ENCODE data around the gene SH3BP5L.
A peak's percentile ranks its signal among the peaks of the same experiment; 100 is the strongest.
"Not testable (repeated sequence)": the region's sequence is repeated elsewhere in the genome, so short reads cannot be mapped to it uniquely, and the experiment has no call there.

SH3BP5L gene

DNA sequence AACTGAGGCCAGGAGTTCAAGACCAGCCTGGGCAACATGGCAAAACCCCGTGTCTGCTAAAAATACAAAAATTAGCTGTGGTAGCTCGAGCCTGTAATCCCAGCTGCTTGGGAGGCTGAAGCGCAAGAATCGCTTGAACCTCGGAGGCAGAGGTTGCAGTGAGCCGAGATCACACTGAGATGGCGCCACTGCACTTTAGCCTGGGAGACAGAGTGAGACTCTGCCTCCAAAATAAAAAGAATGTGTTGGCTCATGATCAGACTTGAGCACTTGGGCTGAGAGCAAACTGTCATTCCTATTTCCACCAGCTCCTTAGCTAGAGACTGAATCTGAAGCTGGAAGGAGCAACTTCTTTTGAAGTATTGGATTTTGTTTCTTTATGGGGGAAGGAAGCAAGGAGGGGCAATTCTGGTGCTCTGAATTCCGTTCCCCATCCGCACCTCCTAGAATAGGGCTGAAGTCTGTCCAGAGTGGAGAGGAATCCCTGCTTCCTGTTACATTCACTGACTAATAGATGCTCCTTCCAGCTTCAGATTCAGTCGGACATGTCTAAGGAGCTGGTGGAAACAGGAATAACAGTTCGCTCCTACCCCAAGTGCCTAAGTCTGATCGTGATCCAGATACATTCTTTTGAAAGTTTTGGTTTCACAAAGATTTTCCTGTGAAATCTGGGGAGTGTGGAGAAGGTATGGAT lies 16.1 kb upstream of the SH3BP5L start:
- Histone ChIP-seq H3K27me3 (replicated peaks; ENCODE audit: control insufficient read depth, insufficient read depth, low read length, poor library complexity, severe bottlenecking) (no peaks in the 10 kb centered on the region), H3K4me1 (ENCODE audit: control insufficient read depth, insufficient read depth, low read length, poor library complexity, severe bottlenecking) (peaks cover 14% of the 10 kb centered on the region), H3K27ac (ENCODE audit: insufficient read depth, low read length, poor library complexity, severe bottlenecking) (no peak overlapping the region), H3K9me3 (ENCODE audit: control insufficient read depth, low read length) (no peaks in the 10 kb centered on the region), H3K36me3 (ENCODE audit: control insufficient read depth, insufficient read depth, low read length) (peaks cover 30% of the 10 kb centered on the region), H3K4me3 (ENCODE audit: insufficient read depth, low read depth, low read length, poor library complexity, severe bottlenecking) (no peak overlapping the region)
- DNase-seq: no peak

DNA sequence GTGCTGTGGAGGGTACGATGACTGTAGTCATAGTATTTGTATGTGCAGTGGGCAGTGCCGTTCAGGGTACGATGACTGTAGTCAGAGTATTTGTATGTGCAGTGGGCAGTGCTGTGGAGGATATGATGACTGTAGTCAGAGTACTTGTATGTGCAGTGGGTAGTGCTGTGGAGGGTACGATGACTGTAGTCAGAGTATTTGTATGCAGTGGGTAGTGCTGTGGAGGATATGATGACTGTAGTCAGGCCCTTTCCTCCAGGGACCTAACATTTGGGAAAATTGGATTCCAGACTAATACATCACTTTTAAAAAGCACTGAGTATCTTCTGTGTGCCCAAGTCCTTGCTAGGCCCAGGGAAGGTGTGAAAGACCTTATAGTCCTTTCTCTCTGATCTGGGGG lies 15.2 kb upstream of the SH3BP5L start:
- DNase-seq: no peak
- Histone ChIP-seq H3K9me3 (ENCODE audit: control insufficient read depth, low read length) (no peaks in the 10 kb centered on the region), H3K27me3 (replicated peaks; ENCODE audit: control insufficient read depth, insufficient read depth, low read length, poor library complexity, severe bottlenecking) (no peaks in the 10 kb centered on the region), H3K4me1 (ENCODE audit: control insufficient read depth, insufficient read depth, low read length, poor library complexity, severe bottlenecking) (peaks cover 14% of the 10 kb centered on the region), H3K36me3 (ENCODE audit: control insufficient read depth, insufficient read depth, low read length) (peaks cover 21% of the 10 kb centered on the region), H3K27ac (ENCODE audit: insufficient read depth, low read length, poor library complexity, severe bottlenecking) (no peak overlapping the region), H3K4me3 (ENCODE audit: insufficient read depth, low read depth, low read length, poor library complexity, severe bottlenecking) (no peak overlapping the region)

DNA sequence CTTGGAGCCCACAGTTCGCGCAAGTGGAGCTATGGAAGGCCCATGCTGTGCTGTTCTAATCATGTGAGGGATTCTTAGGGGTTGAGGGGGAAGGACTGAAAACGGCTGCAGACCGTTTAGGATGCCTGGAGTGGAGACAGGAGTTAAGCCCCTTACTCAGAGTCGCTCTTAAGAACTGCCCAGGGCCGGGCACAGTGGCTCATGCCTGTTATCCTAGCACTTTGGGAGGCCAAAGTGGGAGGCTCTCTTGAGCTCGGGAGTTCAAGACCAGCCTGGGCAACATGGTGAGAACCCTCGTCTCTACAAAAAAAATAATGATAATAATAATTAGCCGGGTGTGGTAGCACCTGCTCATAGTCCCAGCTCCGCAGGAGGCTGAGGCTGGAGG lies 13.4 kb upstream of the SH3BP5L start:
- H3K27ac ChIP-seq (ENCODE audit: insufficient read depth, low read length, poor library complexity, severe bottlenecking): peak overlapping the region; percentile 96
- H3K27me3 ChIP-seq (replicated peaks; ENCODE audit: control insufficient read depth, insufficient read depth, low read length, poor library complexity, severe bottlenecking): no peaks in the 10 kb centered on the region
- H3K36me3 ChIP-seq (ENCODE audit: control insufficient read depth, insufficient read depth, low read length): peaks cover 5% of the 10 kb centered on the region
- H3K4me3 ChIP-seq (ENCODE audit: insufficient read depth, low read depth, low read length, poor library complexity, severe bottlenecking): peak overlapping the region; percentile 92
- H3K4me1 ChIP-seq (ENCODE audit: control insufficient read depth, insufficient read depth, low read length, poor library complexity, severe bottlenecking): peaks cover 14% of the 10 kb centered on the region
- no peak for DNase-seq
- no peaks in the 10 kb centered on the region for H3K9me3 ChIP-seq (ENCODE audit: control insufficient read depth, low read length)

DNA sequence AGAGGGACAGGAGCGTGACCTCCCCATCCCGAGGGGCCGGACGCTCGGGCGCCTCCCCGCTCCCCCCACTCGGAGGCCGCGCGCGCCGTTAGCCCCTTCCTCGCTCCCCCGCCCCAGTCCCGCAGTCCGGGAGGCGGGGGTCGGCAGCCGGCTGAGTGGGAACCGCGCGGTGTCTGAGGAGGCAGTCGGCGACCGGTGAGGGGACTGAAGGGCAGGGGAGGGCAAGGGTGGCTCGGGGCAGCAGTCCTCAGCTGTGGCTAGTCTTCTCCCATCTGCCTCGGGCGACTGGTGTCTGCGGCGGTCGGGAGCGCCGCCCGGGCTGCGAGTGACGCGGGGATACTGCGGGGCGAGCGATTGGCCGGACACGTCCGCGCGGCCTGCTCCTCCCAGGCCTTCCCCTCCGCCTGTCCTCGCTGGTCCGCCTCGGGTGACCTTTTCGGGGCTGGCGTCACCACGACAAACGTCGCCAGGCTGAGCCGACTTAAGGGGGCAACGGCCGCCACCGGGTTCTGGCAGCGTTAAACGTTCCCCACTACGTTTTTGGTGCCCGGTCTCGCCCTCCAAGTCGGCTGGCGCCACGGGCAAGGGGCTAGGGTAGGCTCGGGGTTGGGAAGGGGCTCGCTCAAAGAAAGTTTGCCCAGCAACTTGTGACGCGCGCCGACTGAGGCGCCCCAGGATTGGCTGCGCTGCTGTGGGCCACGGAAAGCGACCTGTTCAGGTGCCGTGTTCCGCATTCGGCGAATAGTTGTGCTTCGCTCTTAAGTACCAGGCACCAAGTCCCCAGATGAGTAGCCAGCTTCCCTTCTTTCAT lies 12.8 kb upstream of the SH3BP5L start:
- peak; percentile 72 to 83 (median 78) for DNase-seq
- Histone ChIP-seq H3K36me3 (ENCODE audit: control insufficient read depth, insufficient read depth, low read length) (peaks cover 5% of the 10 kb centered on the region), H3K9me3 (ENCODE audit: control insufficient read depth, low read length) (no peaks in the 10 kb centered on the region), H3K27me3 (replicated peaks; ENCODE audit: control insufficient read depth, insufficient read depth, low read length, poor library complexity, severe bottlenecking) (peaks cover 3% of the 10 kb centered on the region), H3K27ac (ENCODE audit: insufficient read depth, low read length, poor library complexity, severe bottlenecking) (peak overlapping the region; percentile 96), H3K4me3 (ENCODE audit: insufficient read depth, low read depth, low read length, poor library complexity, severe bottlenecking) (peak overlapping the region; percentile 92), H3K4me1 (ENCODE audit: control insufficient read depth, insufficient read depth, low read length, poor library complexity, severe bottlenecking) (peaks cover 14% of the 10 kb centered on the region)

DNA sequence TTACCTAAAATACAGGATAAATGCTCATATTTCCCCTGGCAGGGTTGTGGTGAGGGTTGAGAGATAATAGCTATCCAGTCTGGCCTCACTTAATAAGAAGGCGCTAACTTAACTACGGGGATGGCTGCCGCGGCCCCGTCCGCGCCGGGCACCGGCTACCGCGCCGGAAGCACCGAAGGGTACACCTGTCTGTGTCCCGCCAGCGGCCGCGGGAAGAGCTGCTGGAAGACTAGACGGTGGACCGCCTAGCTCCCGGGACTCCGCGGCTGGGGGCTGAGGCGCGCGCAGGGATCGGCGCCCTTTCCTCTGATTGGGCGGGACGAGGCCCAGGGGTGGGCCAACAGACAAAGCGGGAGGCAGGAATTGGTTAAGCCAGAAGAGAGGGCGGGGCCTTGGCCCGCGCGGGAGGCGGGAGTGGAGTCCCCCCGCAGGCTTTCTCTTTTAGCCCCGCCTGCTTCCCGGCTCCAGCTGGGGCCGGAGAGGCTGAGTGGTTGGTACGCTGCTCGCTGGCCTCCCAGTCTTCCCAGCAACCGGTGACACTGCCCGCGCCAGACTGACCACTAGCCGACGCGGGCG lies 12.2 kb upstream of the SH3BP5L start, which contains the start of gene ZNF672:
Gene ZNF672, plus strand, starts transcription at position 444 of the 576 bp plus-strand sequence. CDS start 9,051 bp downstream, outside the sequence.
- peak within 1 kb of the TSS; percentile 96 for H3K27ac ChIP-seq (ENCODE audit: insufficient read depth, low read length, poor library complexity, severe bottlenecking)
- H3K27me3 ChIP-seq (replicated peaks; ENCODE audit: control insufficient read depth, insufficient read depth, low read length, poor library complexity, severe bottlenecking): peaks cover 4% of the 10 kb centered on the region
- peak within 1 kb of the TSS; percentile 92 for H3K4me3 ChIP-seq (ENCODE audit: insufficient read depth, low read depth, low read length, poor library complexity, severe bottlenecking)
- peak; percentile 84 to 92 (median 89) for DNase-seq
- H3K36me3 ChIP-seq (ENCODE audit: control insufficient read depth, insufficient read depth, low read length): peaks cover 1% of the 10 kb centered on the region
- no peaks in the 10 kb centered on the region for H3K9me3 ChIP-seq (ENCODE audit: control insufficient read depth, low read length)
- H3K4me1 ChIP-seq (ENCODE audit: control insufficient read depth, insufficient read depth, low read length, poor library complexity, severe bottlenecking): peaks cover 14% of the 10 kb centered on the region

DNA sequence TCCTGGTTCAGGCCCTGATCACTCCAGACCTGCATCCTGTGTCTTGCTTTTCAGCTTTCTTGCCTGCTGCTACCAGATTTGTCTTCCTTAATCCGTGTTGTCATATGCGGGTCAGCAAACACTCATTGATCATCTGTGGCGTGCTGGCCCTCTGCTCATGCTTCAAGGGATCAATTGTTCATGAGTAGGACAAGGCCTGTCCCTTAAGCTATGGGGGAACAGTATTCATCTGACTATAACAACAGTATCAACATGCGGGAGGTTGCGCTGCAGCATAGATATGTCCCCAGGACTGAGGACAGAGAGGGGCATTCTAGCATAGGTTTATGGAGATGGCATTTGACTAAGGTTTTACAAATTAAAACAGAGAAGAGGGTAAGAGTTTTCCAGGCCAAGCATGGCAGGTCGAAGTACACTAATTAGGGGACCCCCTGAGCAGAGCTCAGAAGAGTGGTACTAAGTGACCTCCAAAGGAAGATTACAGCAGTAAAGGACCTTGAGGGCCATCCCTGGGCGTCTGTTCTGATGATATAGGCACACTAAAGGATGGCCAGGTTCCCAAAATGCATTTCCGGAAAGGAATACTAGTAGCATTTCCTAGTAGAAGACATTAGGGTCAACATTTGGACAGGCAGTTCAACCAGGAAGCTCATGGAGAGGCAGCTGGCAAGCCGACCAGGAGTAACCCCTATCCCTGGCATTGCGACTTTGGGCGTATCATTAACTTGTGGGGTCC lies 11.5 kb upstream of the SH3BP5L start:
- DNase-seq: no peak
- no peaks in the 10 kb centered on the region for H3K36me3 ChIP-seq (ENCODE audit: control insufficient read depth, insufficient read depth, low read length)
- H3K27me3 ChIP-seq (replicated peaks; ENCODE audit: control insufficient read depth, insufficient read depth, low read length, poor library complexity, severe bottlenecking): peaks cover 4% of the 10 kb centered on the region
- H3K9me3 ChIP-seq (ENCODE audit: control insufficient read depth, low read length): no peaks in the 10 kb centered on the region
- H3K4me3 ChIP-seq (ENCODE audit: insufficient read depth, low read depth, low read length, poor library complexity, severe bottlenecking): peak overlapping the region; percentile 92
- peak overlapping the region; percentile 96 for H3K27ac ChIP-seq (ENCODE audit: insufficient read depth, low read length, poor library complexity, severe bottlenecking)
- peaks cover 14% of the 10 kb centered on the region for H3K4me1 ChIP-seq (ENCODE audit: control insufficient read depth, insufficient read depth, low read length, poor library complexity, severe bottlenecking)

DNA sequence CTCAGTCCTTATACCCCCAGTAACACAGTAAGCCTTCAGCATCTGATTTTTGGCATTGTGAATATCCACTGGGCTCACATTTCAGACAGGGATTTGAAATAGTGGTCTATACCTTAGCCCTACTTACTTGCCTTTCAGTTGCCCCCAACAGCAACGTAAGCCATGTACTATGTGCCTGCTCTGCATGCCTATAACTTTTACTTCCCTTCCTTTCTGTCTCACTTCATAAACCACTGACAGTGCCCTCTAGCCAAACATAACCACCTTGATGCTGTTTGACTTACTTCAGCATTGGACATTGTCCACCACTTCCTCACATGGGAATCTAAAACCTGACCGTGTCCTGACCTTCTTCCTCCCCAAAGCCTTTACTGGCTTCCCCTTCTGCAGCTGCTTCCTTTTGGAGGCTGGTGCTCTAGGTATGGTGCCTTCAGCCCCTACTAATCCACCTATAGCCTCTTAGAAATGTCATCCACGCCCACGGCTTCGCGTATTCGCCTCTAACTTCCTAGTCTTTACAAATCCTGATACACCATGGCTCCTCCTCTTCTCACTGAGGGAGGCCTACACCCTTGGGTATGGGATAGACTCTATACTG lies 8.7 kb upstream of the SH3BP5L start:
- Histone ChIP-seq H3K4me3 (ENCODE audit: insufficient read depth, low read depth, low read length, poor library complexity, severe bottlenecking) (no peak overlapping the region), H3K36me3 (ENCODE audit: control insufficient read depth, insufficient read depth, low read length) (no peaks in the 10 kb centered on the region), H3K27ac (ENCODE audit: insufficient read depth, low read length, poor library complexity, severe bottlenecking) (no peak overlapping the region), H3K9me3 (ENCODE audit: control insufficient read depth, low read length) (no peaks in the 10 kb centered on the region), H3K4me1 (ENCODE audit: control insufficient read depth, insufficient read depth, low read length, poor library complexity, severe bottlenecking) (peaks cover 13% of the 10 kb centered on the region), H3K27me3 (replicated peaks; ENCODE audit: control insufficient read depth, insufficient read depth, low read length, poor library complexity, severe bottlenecking) (peaks cover 4% of the 10 kb centered on the region)
- DNase-seq: no peak

DNA sequence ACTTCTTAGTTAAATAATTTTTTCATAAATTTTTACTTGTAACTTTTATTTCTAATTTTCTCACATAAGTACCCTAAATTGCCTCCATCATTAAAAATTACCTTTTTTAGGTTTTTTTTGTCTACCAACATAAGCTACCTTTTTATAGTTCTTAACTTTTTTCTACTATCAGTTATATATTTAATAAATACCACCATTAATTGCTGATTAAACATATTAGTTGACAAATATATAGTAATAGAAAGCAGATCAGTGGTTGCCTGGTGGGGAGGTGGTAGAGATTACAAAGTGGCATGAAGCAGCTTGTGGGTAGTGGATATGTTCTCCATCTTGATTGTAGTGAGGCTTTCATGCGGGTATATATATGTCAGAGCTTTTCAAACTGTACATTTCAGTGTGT lies 6.1 kb upstream of the SH3BP5L start:
- Histone ChIP-seq H3K36me3 (ENCODE audit: control insufficient read depth, insufficient read depth, low read length) (no peaks in the 10 kb centered on the region), H3K4me3 (ENCODE audit: insufficient read depth, low read depth, low read length, poor library complexity, severe bottlenecking) (no peak overlapping the region), H3K27me3 (replicated peaks; ENCODE audit: control insufficient read depth, insufficient read depth, low read length, poor library complexity, severe bottlenecking) (peaks cover 4% of the 10 kb centered on the region), H3K27ac (ENCODE audit: insufficient read depth, low read length, poor library complexity, severe bottlenecking) (no peak overlapping the region), H3K9me3 (ENCODE audit: control insufficient read depth, low read length) (no peaks in the 10 kb centered on the region), H3K4me1 (ENCODE audit: control insufficient read depth, insufficient read depth, low read length, poor library complexity, severe bottlenecking) (peaks cover under 1% of the 10 kb centered on the region)
- no peak for DNase-seq

DNA sequence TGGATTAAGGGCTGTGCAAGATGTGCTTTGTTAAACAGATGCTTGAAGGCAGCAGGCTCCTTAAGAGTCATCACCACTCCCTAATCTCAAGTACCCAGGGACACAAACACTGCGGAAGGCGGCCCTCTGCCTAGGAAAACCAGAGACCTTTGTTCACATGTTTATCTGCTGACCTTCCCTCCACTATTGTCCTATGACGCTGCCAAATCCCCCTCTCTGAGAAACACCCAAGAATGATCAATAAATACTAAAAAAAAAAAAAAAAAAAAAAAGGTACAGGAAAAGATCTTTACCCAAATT lies 5.0 kb upstream of the SH3BP5L start:
- not testable (repeated sequence) for H3K36me3 ChIP-seq (ENCODE audit: control insufficient read depth, insufficient read depth, low read length); H3K4me1 ChIP-seq (ENCODE audit: control insufficient read depth, insufficient read depth, low read length, poor library complexity, severe bottlenecking); DNase-seq

More for the DNA sequence above, 5.0 kb upstream of the SH3BP5L start:
- H3K27me3 ChIP-seq (replicated peaks; ENCODE audit: control insufficient read depth, insufficient read depth, low read length, poor library complexity, severe bottlenecking); H3K27ac ChIP-seq (ENCODE audit: insufficient read depth, low read length, poor library complexity, severe bottlenecking); H3K9me3 ChIP-seq (ENCODE audit: control insufficient read depth, low read length); H3K4me3 ChIP-seq (ENCODE audit: insufficient read depth, low read depth, low read length, poor library complexity, severe bottlenecking): not testable (repeated sequence)

Data from effector memory CD4-positive, alpha-beta T cell (primary cell).